GM23338 (cell line): ENCODE data around the gene WWOX.

Experiments used
- CREB1 ChIP-seq: fragments of 250-450 bp; sonication (Bioruptor Pico); IDR thresholded peaks from 2 replicates; pipeline ENCODE4 v1.5.0; 2020; ENCODE audit warnings: low read depth, mild to moderate bottlenecking, moderate library complexity
- CTCF ChIP-seq, 2 experiments: fragments of 200-600 bp in 1 of 2; sonication (generic) in 1 of 2; conservative IDR thresholded peaks; 2 replicates each; pipeline versions ENCODE4 v1.5.1 to v1.6.1; 2016 to 2017; ENCODE audit warnings: antibody characterized with exemption in 2 of 2, low read depth in 2 of 2, mild to moderate bottlenecking in 2 of 2, moderate library complexity in 1 of 2
- ETS1 ChIP-seq: IDR thresholded peaks from 2 replicates; pipeline ENCODE4 v1.6.1; 2016; ENCODE audit warnings: antibody characterized with exemption
- EZH2 ChIP-seq: fragments of 200-600 bp; sonication (generic); IDR thresholded peaks from one replicate; pipeline ENCODE4 v1.8.0; 2017; ENCODE audit warnings: antibody characterized with exemption, mild to moderate bottlenecking, low read depth; ENCODE audit not compliant: unreplicated experiment
- EZH2phosphoT487 ChIP-seq: fragments of 200-600 bp; sonication (generic); IDR thresholded peaks from one replicate; pipeline ENCODE4 v1.8.1; 2018; ENCODE audit warnings: antibody characterized with exemption; ENCODE audit not compliant: unreplicated experiment
- JUNB ChIP-seq: IDR thresholded peaks from one replicate; pipeline ENCODE4 v1.6.1; 2016; ENCODE audit warnings: antibody characterized with exemption; ENCODE audit not compliant: unreplicated experiment
- NANOG ChIP-seq: IDR thresholded peaks from 2 replicates; pipeline ENCODE4 v1.6.1; 2016; ENCODE audit warnings: antibody characterized with exemption, borderline replicate concordance
- POLR2AphosphoS5 ChIP-seq: IDR thresholded peaks from 2 replicates; pipeline ENCODE4 v1.6.1; 2016; ENCODE audit warnings: antibody characterized with exemption, low read depth
- REST ChIP-seq: IDR thresholded peaks from one replicate; pipeline ENCODE4 v1.6.1; 2018; ENCODE audit warnings: antibody characterized with exemption; ENCODE audit not compliant: unreplicated experiment
- ZNF114 ChIP-seq: fragments of 250-450 bp; sonication (Bioruptor Pico); IDR thresholded peaks from 2 replicates; pipeline ENCODE4 v1.5.0; 2020; ENCODE audit warnings: mild to moderate bottlenecking, moderate library complexity
- ZNF462 ChIP-seq: fragments of 250-450 bp; sonication (Bioruptor Pico); IDR thresholded peaks from 2 replicates; pipeline ENCODE4 v1.5.0; 2020; ENCODE audit warnings: mild to moderate bottlenecking, moderate library complexity

- TF ChIP-seq REST: no peak
- TF ChIP-seq CTCF (conservative IDR thresholded peaks at IDR 0.05; ENCODE audit: low read depth in 2 of 2): no peak
- TF ChIP-seq EZH2: no peak
- no peak for TF ChIP-seq POLR2AphosphoS5
- TF ChIP-seq EZH2phosphoT487: no peak
- TF ChIP-seq ZNF462 (CRISPR knock-in tag): no peak
- TF ChIP-seq ETS1: no peak
- TF ChIP-seq CREB1: no peak
- no peak for TF ChIP-seq ZNF114 (CRISPR knock-in tag)
- no peak for TF ChIP-seq JUNB
- TF ChIP-seq NANOG: no peak
Observed at GRCh38 chr16:79003026-79003609, 903.7 kb downstream of the WWOX start.
